ENCODE measurements around the gene CCDC117.
"Not testable (repeated sequence)": the region's sequence is repeated elsewhere in the genome, so short reads cannot be mapped to it uniquely, and the experiment has no call there.

CCDC117 gene

GRCh38 chr22:28801845-28802594 is 29.5 kb downstream of the CCDC117 start:
- DNase-seq (ENCODE audit: low spot score): no peak

GRCh38 chr22:28802595-28803123 is 30.2 kb downstream of the CCDC117 start:
- DNase-seq (ENCODE audit: low spot score): no peak

DNA sequence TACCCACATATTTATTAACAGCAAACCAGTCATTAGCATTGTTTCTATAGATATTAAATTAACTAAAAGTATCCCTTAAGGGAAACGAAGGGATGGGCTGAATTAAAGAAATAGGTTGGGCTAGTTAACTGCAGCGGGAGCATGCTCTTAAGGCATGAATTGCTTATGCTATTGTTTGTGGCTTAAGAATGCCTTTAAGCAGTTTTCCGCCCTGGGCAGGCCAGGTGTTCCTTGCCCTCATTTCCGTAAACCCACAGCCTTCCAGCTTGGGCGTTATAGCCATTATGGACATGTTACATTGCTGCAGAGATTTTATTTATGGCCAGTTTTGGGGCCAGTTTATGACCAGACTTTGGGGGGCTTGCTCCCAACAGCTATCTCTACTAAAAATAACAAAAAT is 32.9 kb downstream of the CCDC117 start:
- not testable (repeated sequence) for DNase-seq (ENCODE audit: low spot score)

GRCh38 chr22:28808716-28809355 is 36.3 kb downstream of the CCDC117 start:
- no peak for DNase-seq (ENCODE audit: low spot score)

- peak; percentile 78 for DNase-seq (ENCODE audit: low spot score)
Observed at GRCh38 chr22:28810821-28811491, 38.5 kb downstream of the CCDC117 start.

DNA sequence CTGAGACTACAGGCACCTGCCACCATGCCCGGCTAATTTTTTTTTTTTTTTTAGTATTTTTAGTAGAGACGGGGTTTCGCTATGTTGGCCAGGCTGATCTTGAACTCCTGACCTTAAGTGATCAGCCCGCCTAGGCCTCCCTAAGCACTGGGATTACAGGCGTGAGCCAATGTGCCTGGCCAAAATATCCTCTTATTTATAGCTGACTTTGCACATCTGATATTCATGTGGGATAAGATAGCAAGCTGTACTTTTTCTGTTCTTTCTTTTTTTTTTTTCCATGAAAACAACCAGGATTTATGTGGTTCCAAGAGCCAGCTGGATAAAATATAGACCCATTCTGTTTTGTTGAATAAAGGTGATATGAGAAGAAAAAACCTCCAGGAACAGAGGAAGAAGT is 40.0 kb downstream of the CCDC117 start:
- DNase-seq (ENCODE audit: low spot score): no peak

- DNase-seq (ENCODE audit: low spot score): no peak
Observed at GRCh38 chr22:28813772-28814518, 41.5 kb downstream of the CCDC117 start.

DNA sequence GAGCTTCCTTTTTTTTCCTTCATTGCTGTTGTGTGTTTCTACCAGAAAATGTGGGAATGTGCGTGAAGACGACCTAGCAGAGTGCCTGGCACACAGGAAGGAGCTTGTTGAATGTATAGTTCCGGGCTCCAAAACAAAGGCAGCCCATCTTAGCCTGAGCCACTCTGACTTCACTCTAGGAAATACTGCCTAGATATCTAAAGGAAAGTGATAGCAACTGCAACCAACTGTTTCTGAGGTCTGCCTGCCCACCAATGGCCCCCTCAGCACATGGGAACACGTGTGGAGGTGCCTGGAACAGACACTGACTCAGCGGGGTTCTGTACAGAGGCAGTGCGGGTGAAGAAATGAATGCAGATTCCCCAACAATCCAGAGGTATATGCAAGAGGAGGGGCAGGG is 42.6 kb downstream of the CCDC117 start:
- DNase-seq (ENCODE audit: low spot score): no peak

DNA sequence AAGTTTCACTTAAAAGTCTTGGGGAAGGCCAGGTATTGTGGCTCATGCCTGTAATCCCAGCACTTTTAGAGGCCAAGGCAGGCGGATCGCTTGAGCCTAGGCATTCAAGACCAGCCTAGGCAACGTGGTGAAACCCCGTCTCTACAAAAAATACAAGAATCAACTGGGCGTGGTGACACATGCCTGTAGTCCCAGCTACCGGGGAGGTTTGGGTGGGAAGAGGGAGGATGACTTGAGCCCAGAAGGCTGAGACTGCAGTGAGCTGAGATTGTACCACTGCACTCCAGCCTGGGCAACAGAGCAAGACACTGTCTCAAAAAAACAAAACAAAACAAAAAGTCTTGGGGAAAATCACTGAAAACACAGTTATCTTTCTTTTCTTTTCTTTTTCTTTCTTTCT is 43.2 kb downstream of the CCDC117 start:
- DNase-seq (ENCODE audit: low spot score): no peak

DNA sequence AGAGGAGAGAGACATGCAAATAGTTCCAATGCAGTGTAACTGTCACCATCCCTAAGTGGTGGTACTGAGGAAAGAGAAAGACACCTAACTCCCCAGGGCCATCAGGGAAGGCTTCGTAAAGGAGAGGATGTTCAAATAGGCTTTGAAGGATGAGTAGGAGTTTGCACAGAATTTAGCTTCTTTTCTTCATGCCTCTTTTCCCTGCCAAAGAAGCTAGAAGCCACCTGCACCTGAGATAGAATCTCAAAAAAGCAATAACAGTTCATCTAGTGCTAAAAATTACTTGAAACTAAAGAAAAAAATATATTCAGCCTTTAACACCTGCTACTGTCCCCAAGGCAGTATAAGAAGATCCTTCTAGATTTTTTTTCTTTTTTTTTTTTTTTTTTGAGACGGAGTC is 44.6 kb downstream of the CCDC117 start:
- DNase-seq (ENCODE audit: low spot score): no peak

GRCh38 chr22:28817919-28818859 is 45.7 kb downstream of the CCDC117 start:
- peak; percentile 25 for DNase-seq (ENCODE audit: low spot score)

DNA sequence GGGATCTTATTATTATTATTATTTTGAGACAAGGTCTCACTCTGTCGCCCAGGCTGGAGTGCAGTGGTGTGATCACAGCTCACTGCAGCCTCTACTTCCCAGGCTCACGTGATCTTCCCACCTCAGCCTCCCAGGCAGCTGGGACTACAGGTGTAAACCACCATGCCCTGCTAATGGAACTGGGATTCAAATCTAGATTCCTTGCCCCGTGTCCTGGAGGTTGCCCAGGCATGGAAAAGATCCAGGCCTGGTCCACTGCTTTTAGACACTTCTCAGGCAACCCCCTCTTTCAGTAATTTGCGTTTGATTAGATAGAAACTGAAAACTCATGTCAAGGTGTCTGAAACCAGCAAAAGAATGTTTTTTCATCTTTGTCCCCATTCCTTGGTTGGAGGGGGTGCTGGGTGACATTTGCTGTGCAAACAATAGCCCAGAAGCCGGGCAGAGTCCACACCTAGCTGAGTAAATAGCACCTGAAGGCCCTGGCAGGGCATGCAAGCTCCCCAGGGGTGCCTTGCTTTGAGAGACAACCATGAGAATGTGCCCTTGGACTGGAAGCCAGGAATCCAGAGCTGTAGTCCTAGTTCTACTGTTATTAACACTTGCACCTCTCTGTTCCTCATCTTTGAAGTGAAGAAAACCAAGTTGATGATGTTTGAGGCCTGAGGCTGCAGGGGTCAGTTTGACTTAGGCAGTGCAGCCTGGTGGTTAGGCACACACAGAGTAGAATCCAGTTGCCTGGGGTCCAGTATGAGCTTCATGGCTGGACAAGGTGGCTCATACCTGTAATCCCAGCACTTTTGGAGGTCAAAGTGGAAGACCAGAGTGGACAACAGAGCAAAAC is 47.0 kb downstream of the CCDC117 start:
- DNase-seq (ENCODE audit: low spot score): no peak

DNA sequence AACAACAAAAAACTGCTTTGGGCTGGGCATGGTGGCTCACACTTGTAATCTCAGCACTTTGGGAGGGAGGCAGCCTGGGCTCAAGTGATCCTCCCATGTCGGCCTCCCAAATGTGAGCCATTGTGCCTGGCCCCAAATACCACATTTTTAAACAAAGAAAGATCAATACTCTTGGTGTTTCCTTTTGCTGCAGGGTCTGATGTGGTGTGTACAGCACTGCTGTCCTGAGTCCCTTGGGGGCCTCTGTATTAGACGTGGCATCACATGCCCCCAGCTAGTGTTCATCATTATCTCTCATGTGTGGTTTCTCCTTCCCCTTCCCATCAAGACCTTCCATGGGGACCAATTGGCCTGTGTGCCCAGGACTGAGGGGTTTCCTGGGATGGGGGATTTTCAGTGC is 48.4 kb downstream of the CCDC117 start:
- DNase-seq (ENCODE audit: low spot score): no peak

GRCh38 chr22:28821452-28821851 is 49.0 kb downstream of the CCDC117 start:
- DNase-seq (ENCODE audit: low spot score): no peak

- peak; percentile 40 for DNase-seq (ENCODE audit: low spot score)
Observed at GRCh38 chr22:28822930-28823551, 50.5 kb downstream of the CCDC117 start.

- DNase-seq (ENCODE audit: low spot score): not testable (repeated sequence)
Observed at GRCh38 chr22:28824455-28824854, 52.0 kb downstream of the CCDC117 start.

DNA sequence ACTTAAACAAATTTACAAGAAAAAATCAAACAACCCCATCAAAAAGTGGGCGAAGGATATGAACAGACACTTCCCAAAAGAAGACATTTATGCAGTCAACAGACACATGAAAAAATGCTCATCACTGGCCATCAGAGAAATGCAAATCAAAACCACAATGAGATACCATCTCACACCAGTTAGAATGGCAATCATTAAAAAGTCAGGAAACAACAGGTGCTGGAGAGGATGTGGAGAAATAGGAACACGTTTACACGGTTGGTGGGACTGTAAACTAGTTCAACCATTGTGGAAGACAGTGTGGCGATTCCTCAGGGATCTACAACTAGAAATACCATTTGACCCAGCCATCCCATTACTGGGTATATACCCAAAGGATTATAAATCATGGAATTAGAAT is 53.9 kb downstream of the CCDC117 start:
- not testable (repeated sequence) for DNase-seq (ENCODE audit: low spot score)

GRCh38 chr22:28826921-28827320 is 54.4 kb downstream of the CCDC117 start:
- no peak for DNase-seq (ENCODE audit: low spot score)

DNA sequence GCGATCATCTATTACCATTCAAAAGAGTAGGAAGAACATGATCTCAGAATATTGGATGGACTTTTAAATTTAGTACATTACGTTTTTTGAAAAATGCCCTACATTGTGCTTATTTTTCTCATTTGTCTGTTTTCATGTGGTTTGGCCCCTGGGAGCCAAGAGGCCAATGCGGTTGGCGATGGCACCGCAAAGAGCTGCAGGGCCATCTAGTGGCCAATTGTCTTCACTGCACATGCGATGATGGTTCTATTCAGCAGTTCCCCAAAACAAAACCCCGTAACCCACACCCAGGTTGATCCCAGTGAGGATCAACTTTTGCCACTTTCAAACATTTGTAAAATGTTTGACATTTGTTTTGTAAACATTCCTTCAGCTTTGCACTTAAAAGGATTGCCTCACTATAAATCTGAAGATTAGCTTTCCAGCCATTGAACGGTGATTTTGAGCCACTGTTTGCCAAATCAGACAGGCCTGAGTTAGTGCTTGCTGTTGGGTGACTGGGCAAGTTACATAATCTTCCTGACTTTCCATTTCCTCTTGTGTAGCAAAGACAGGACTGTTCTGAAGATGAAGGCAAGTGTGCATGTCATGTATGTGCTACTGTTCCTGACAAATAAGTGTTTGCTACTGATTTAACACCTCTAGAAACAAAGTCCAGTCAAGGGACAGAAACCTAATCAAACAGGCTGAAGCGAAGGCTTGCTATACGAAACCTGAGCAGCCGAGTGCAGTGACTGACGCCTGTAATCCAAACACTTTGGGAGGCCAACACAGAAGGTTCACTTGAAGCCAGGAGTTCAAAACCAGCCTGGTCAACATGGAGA is 57.1 kb downstream of the CCDC117 start:
- DNase-seq (ENCODE audit: low spot score): peak; percentile 81

All from CD4-positive, alpha-beta T cell treated with Interleukin-2 at 100 ng/mL for 4 hours (primary cell).